Right lobe of liver (tissue), 6 donors: ENCODE results near the gene MLLT1. TPM values are rescaled to one million over a fixed set of nuclear protein-coding genes. Genes with fewer than 3 reads are reported as not detected.

Experiments used
- ATAC-seq, 4 donors: fragments of 200-7000 bp; cut with Tn5 transposase; one replicate each; pipeline ENCODE4 v1.9.1; 2020; ENCODE audit warnings: mild to moderate bottlenecking in 4 of 4, moderate library complexity in 4 of 4
- DNase-seq, 3 donors: peaks; one replicate each; pipeline ENCODE4 v3.0.0-alpha.2; 2020
- H3K27ac ChIP-seq, 3 donors: fragments of 200-600 bp; one replicate each; pipeline ENCODE4 v1.8.0; 2022
- H3K27me3 ChIP-seq, 2 donors: fragments of 200-600 bp; one replicate each; pipeline ENCODE4 v1.8.0; 2022
- H3K36me3 ChIP-seq, 4 donors: fragments of 200-600 bp; sonication (generic) in 1 of 4; one replicate each; pipeline versions ENCODE4 v1.5.1 to v1.8.0; 2017 to 2022; ENCODE audit warnings: control low read depth in 1 of 4
- H3K4me1 ChIP-seq, 4 donors: fragments of 200-600 bp; sonication (generic) in 1 of 4; one replicate each; pipeline versions ENCODE4 v1.5.1 to v1.8.0; 2017 to 2022; ENCODE audit warnings: control low read depth in 1 of 4
- H3K4me3 ChIP-seq, 3 donors: fragments of 200-600 bp; one replicate each; pipeline ENCODE4 v1.8.0; 2022
- H3K9me3 ChIP-seq, 4 donors: fragments of 200-600 bp; sonication (generic) in 1 of 4; one replicate each; pipeline versions ENCODE4 v1.5.1 to v1.8.0; 2017 to 2022; ENCODE audit warnings: control low read depth in 1 of 4
- CTCF ChIP-seq, 4 donors: fragments of 200-600 bp in 3 of 4; fragments of 450-650 bp in 1 of 4; IDR thresholded peaks; one replicate each; pipeline versions ENCODE4 v1.5.1 to v1.8.0; 2016 to 2022; ENCODE audit warnings: antibody characterized with exemption in 4 of 4, mild to moderate bottlenecking in 2 of 4
- POLR2A ChIP-seq: fragments of 450-650 bp; IDR thresholded peaks from one replicate; pipeline ENCODE4 v1.6.1; 2017; ENCODE audit warnings: antibody characterized with exemption, mild to moderate bottlenecking
- WGBS: methylation state at CpG from one replicate; pipeline ENCODE4 v1.1.6; 2018; ENCODE audit warnings: low coverage, low lambda C conversion rate; ENCODE audit not compliant: insufficient coverage; ENCODE audit errors: missing lambda C conversion rate; 5-methylcytosine and 5-hydroxymethylcytosine counted together
- intact Hi-C, 2 donors: fragments of 100-400 bp; cut with DNase I; formaldehyde crosslinking; loops; one replicate each; pipeline versions ENCODE4 v1.11.2 to v1.14.1; 2022
- total RNA-seq, 6 experiments: library from RNA; depleted of rRNA in 2 of 6; stranded (reverse); fragments of >200 nt in 2 of 6; fragmentation: NEBNext Ultra II Directional in 3 of 6; extraction: Animal tissue kit (Norgen Biotek cat#: 25700) in 3 of 6; gene quantifications; one replicate each; pipeline versions ENCODE4 v1.1.0 to v1.2.4, GENCODE V29; 2016 to 2023
- donor health status: DM: no; HTN: yes; CAD: no.
- donor health status: DM: no; HTN: no; CAD: no.
- donor health status: DM: no; HTN: no; CAD: no.
- donor health status: DM: no; HTN: yes; CAD: no.
- donor health status: DM: no; HTN: yes; CAD: no.

MLLT1 gene
- total RNA-seq, 6 experiments from 2014 or later = 11.3 to 24.3 (median 15.3) TPM

- Histone ChIP-seq H3K27me3 (no peaks in the 10 kb centered on the region), H3K4me1 (peaks cover 0 to 68% (median 29%) of the 10 kb centered on the region in 4 donors), H3K27ac (peak overlapping the region in 1 of 3 donors; percentile 40), H3K9me3 (no peaks in the 10 kb centered on the region), H3K4me3 (no peak overlapping the region), H3K36me3 (no peaks in the 10 kb centered on the region)
- TF ChIP-seq CTCF (IDR thresholded peaks at IDR 0.05) = no peak
- TF ChIP-seq POLR2A = no peak
- intact Hi-C loops = loop anchor here in 1 of 2 donors (10.0 kb wide), 1 partner anchor 54 kb away; no protein-coding TSS in a partner anchor
- 68% methylated on average over 2 of the region's 4 CpGs for WGBS
- no peak for ATAC-seq
- DNase-seq = no peak
Measured at GRCh38 chr19:6268382-6268771, 11.4 kb downstream of the MLLT1 start.

DNA sequence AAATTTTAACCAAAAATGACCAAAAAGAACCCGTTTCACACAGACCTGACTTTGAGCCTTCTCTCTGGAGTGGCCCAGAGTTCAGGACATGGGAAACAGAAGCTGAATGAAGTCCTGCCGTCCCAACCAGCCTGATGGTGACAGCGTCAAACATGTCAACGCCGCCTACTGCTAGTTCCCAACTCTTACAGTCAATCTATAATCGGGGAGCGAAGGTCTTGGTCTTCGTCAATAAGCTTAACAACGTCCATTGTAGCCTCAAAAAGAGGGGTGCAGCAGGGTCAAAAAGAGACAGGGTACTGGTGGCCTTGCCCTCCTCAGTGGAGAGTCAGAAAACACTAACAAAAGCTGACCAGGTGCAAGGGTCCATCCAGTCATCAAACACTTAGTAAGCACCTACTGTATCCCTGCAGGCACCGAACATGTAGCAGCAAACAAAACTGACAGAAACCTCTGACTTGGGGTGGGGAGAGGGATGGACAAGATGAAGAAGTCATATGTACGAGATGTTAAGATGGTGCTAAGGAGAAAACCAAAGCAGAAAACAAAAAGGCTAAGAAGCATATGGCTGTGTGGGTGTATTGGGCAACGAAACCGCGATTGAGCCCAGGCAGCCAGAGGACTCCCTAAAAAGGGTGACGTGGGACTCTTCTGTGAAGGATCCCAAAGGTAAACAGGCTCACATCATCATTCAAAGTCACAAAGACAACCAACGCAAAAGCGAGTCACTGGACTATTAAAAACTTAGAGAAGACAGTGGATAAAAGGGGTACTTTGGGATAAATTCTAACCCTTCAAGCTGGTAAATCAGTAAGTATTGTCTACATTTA, 12.0 kb downstream of the MLLT1 start:
- H3K4me1 ChIP-seq = peaks cover 0 to 62% (median 26%) of the 10 kb centered on the region in 4 donors
- H3K4me3 ChIP-seq = no peak overlapping the region
- no peaks in the 10 kb centered on the region for H3K27me3 ChIP-seq
- ATAC-seq = peak in 1 of 4 donors; percentile 23
- no peak overlapping the region for H3K27ac ChIP-seq
- intact Hi-C loops = loop anchor here in 1 of 2 donors (10.0 kb wide), 1 partner anchor 53 kb away; no protein-coding TSS in a partner anchor
- peak in 1 of 3 donors; percentile 58 for DNase-seq
- peaks cover 0 to 4% (median 0%) of the 10 kb centered on the region in 4 donors for H3K36me3 ChIP-seq
- peak in 1 of 4 donors; percentile 25 for TF ChIP-seq CTCF (IDR thresholded peaks at IDR 0.05)
- no peak for TF ChIP-seq POLR2A
- no peaks in the 10 kb centered on the region for H3K9me3 ChIP-seq
- 56% methylated on average over 9 of the region's 17 CpGs for WGBS

GRCh38 chr19:6264803-6265202, 15.0 kb downstream of the MLLT1 start:
- ATAC-seq = no peak
- intact Hi-C loops = loop anchor here in 1 of 2 donors (10.0 kb wide), 1 partner anchor 50 kb away; no protein-coding TSS in a partner anchor
- TF ChIP-seq POLR2A = no peak
- no peak for TF ChIP-seq CTCF (IDR thresholded peaks at IDR 0.05)
- Histone ChIP-seq H3K36me3 (peaks cover 0 to 15% (median 3%) of the 10 kb centered on the region in 4 donors), H3K4me3 (no peak overlapping the region), H3K4me1 (peaks cover 0 to 41% (median 16%) of the 10 kb centered on the region in 4 donors), H3K9me3 (no peaks in the 10 kb centered on the region), H3K27ac (no peak overlapping the region), H3K27me3 (no peaks in the 10 kb centered on the region)
- no peak for DNase-seq
- WGBS = 79% methylated on average over 3 of the region's 4 CpGs

DNA sequence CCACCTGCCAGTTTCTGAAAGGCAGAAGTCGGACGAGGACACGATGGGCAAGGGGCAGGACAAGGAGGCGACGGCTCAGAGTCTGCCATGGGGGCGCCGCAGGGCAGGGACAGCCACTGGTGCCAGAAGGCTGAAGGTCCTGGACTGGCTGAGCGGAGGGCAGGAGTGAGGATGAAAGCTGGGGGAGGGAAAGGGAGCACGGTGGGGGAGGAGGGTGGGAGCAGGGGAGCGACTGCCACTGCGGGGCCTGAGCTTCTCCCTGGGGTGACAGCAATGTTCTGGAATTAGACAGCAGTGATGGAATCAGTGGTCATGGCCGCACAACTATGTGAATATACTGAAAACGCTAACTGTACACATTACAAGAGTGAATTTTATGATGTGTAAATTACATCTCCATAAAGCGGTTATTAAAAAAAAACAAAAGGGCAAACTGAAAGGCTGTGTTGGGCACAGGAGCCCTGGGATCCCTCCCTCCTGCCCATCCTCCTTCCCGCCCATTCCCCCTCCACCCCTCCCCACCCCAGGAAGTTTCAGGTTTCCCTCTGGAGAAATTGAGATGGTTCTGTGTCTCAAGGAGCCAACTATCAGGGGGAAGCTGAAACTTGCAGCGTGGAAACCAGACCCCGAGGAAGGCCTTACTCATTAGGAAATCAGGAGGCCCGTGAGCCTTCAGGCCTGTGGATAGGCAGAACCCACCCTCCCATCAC, 15.9 kb downstream of the MLLT1 start:
- 74% methylated on average over 18 of the region's 18 CpGs for WGBS
- ATAC-seq (no peak), DNase-seq (peak in 1 of 3 donors; percentile 19)
- no peaks in the 10 kb centered on the region for H3K27me3 ChIP-seq
- no peaks in the 10 kb centered on the region for H3K9me3 ChIP-seq
- no peak overlapping the region for H3K27ac ChIP-seq
- TF ChIP-seq POLR2A (no peak), CTCF (IDR thresholded peaks at IDR 0.05) (no peak)
- intact Hi-C loops = loop anchor here in 1 of 2 donors (10.0 kb wide), 1 partner anchor 49 kb away; no protein-coding TSS in a partner anchor
- H3K4me3 ChIP-seq = no peak overlapping the region
- H3K4me1 ChIP-seq = peaks cover 0 to 41% (median 15%) of the 10 kb centered on the region in 4 donors
- peaks cover 0 to 15% (median 3%) of the 10 kb centered on the region in 4 donors for H3K36me3 ChIP-seq
